Fibroblast of pulmonary artery (primary cell): ENCODE data around the gene LRRC4.
A peak's percentile ranks its signal among the peaks of the same experiment; 100 is the strongest.

ENCODE experiments used
- DNase-seq: peaks from one replicate; pipeline ENCODE4 v3.0.0-alpha.2; 2010; ENCODE audit warnings: low read depth
- H3K4me3 ChIP-seq: replicated peaks from 2 replicates; pipeline ENCODE4 v1.5.1; 2011; ENCODE audit warnings: low read depth, mild to moderate bottlenecking, control low read depth, low read length, moderate library complexity
- TF ChIP-seq, protein P1 (sequence below): IDR thresholded peaks from 2 replicates; pipeline ENCODE4 v1.5.1; 2011; ENCODE audit warnings: mild to moderate bottlenecking, control low read depth, low read length, inconsistent platforms; ENCODE audit errors: missing control alignments

The LRRC4 gene

DNA sequence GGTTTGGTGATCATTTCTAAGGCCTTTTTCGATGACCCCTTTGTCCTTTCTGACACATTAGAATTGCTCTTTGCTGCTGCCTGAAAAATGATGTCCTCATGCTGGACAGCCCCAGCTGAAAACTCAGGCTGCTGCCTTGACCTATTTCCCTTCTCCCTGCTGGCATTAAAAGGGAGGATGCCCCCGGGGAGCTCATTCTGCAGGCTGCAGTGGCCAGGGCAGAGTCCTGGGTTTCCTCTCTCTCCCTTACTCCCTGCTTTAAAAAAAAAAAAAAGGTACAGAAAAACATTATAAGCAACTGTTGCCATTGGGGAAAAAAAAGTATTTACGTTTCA lies 35.4 kb downstream of the LRRC4 start:
- no peak for DNase-seq
- TF ChIP-seq, protein P1, sequence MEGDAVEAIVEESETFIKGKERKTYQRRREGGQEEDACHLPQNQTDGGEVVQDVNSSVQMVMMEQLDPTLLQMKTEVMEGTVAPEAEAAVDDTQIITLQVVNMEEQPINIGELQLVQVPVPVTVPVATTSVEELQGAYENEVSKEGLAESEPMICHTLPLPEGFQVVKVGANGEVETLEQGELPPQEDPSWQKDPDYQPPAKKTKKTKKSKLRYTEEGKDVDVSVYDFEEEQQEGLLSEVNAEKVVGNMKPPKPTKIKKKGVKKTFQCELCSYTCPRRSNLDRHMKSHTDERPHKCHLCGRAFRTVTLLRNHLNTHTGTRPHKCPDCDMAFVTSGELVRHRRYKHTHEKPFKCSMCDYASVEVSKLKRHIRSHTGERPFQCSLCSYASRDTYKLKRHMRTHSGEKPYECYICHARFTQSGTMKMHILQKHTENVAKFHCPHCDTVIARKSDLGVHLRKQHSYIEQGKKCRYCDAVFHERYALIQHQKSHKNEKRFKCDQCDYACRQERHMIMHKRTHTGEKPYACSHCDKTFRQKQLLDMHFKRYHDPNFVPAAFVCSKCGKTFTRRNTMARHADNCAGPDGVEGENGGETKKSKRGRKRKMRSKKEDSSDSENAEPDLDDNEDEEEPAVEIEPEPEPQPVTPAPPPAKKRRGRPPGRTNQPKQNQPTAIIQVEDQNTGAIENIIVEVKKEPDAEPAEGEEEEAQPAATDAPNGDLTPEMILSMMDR, result no peak
- H3K4me3 ChIP-seq, result no peak overlapping the region

DNA sequence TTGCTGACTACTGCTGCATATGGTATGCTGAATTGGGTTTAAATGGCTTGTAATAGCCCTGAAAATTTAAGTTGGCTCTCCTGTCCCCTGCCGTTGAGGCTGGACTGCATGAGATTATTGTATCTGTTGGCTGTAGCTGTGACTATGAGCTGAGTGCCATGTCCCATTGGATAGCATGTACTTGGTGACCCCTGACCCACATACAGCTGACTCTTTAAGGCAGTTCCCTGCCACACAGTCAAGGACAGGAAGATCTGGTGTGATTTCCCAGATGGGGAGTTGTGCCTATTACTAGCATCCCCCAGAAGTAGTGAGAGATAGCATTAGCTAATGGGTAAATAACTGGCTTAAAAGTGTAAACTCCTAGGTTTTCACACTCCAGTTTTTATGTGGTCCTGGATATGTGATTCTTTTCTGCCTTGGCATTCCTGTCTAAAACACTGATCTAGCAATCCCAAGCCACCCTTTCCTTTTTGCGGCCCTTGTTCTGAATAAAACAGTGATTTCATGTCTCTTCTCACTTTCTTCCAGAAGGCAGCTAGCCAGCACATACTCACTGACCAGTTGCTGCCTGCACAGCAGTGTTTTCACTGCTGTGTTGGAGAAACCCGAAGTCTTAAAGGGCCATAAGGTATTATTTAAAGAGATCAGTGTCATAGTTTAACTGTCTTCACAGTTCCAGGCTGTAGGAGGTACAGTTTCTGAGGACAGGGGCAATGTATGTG lies 35.9 kb downstream of the LRRC4 start:
- peak; percentile 46 for DNase-seq
- no peak overlapping the region for H3K4me3 ChIP-seq
- TF ChIP-seq, protein P1, result no peak

DNA sequence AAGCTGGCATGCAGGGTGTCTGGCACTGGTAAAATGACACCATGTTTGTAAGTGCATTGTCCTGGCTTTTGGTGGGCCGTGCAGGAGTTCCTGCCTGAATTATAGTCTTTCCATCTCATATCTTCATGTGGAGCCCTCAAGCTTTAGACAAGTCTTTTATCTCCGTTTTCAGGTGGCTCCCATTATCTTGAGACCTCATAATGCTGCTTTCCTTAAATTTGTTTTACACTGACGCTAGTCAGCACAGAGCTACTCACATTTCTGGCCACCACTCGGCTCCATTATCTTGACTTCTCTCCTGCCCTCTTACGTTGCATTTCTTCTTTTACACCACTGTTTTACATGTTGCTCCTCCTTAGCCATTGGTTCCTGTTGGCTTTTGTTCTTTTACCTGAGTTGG lies 37.2 kb downstream of the LRRC4 start:
- no peak overlapping the region for H3K4me3 ChIP-seq
- TF ChIP-seq, protein P1, result no peak
- no peak for DNase-seq

DNA sequence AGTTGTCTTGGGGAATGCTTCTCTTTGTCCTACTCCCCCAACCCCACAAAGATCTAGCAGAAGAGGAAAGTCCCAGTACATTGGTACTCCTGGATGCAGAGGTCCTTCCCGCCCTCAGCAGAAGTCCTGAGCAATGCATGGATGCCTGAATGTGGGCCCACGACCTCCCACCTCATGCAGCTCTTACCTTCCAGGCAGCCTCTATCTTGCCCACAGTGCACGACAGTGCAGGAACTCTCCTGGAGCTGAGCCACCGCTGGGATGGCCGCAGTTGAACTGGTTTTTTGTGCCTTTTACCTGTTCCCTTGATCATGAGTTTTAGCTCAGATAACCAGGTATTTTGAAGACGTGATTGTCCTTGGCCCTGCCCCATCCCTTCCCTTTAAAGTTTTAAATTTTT lies 37.9 kb downstream of the LRRC4 start:
- H3K4me3 ChIP-seq, result no peak overlapping the region
- TF ChIP-seq, protein P1, result no peak
- DNase-seq, result no peak

DNA sequence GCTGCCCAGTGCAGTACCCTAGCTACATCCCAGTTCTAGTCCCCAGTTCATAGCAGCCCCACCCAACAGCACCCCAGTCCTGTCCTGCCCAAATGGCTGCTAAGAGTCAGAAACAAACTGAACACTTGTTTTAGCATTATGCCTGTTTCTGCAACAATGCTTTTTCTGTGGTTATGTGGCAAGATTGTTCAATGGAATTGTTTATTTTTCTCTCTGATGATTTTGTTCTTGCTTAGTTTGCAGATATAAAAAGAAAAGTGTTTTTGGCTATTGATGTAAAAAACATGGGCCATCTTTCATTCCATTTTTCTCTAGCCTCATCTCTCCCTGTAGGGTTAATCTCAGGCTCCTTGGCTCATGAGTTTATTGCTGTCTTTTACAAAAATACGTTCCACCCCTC lies 42.5 kb downstream of the LRRC4 start:
- TF ChIP-seq, protein P1, result no peak
- no peak for DNase-seq
- no peak overlapping the region for H3K4me3 ChIP-seq

DNA sequence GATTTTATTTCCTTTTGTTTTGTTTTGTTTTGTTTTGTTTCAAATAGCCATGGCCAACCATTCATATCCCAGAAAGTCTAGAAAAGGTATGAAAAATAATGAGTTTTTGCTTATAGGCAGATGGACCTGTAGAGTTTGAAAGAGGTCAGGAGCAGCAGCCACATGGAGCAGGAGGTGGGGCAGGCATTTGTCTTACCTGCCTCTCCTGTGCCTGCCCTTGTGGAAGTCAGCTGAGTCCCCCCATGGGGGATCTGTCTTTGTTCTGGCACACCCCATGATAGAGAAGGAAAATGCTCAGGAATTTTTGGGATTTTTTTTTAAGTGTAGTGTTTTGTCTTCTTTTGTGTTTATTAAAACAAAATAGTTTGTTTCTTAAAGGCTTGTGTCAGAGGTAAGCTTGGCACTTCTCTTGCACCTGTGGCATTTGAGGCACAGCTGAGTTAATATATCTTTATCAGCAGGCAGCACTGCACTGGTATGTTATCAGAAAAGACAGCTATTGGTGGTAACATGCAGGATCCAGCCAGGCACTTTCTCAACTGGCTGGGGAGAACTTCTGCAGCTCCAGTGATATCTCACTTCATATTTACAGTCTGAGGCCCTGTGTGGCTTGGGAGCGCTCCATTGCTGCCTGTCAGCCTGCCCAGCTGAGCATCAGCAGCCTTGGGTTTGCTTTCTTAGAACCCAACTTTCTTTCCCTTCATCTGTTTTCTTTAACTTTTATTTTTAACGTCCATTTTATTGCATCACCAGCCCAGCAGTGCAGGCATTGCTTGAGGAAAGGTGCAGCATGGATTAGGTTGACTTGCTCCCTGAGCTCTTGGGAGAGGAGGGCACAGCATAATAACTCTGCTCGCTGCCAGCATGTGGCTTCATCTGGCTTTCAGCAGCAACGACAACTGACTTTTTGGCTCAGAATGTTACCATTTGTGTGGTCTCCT lies 44.4 kb downstream of the LRRC4 start:
- no peak overlapping the region for H3K4me3 ChIP-seq
- no peak for DNase-seq
- TF ChIP-seq, protein P1, result no peak
